ENCODE results near the gene DKC1. TPM values are rescaled to one million over a fixed set of nuclear protein-coding genes. Genes with fewer than 3 reads are reported as not detected.

The DKC1 gene
- total RNA-seq, 2 experiments from 2014 or later = 67.7 to 138 TPM

- no peak for DNase-seq (ENCODE audit: low spot score)
- no peaks in the 10 kb centered on the region for H3K79me2 ChIP-seq (ENCODE audit: insufficient read depth, low read depth, low read length)
- intact Hi-C loops (cut with micrococcal nuclease; ENCODE audit: unreplicated experiment) = no loop called here
- peaks cover 21% of the 10 kb centered on the region for H3K4me1 ChIP-seq (ENCODE audit: insufficient read depth, low read length, poor library complexity, severe bottlenecking)
- ChIA-PET POLR2A (no interaction called here), CTCF (ENCODE audit: unreplicated experiment) (no interaction called here)
- H3K9me2 ChIP-seq (ENCODE audit: insufficient read depth, low read length) = no peaks in the 10 kb centered on the region
- BruUV-seq (replicated peaks) = no TSS peak
- no peaks in the 10 kb centered on the region for H3K36me3 ChIP-seq (ENCODE audit: insufficient read depth, low read length)
- no peak overlapping the region for H3K27ac ChIP-seq (ENCODE audit: low read depth, low read length, poor library complexity, severe bottlenecking)
- H3K4me2 ChIP-seq (ENCODE audit: low read length) = no peak overlapping the region
- no peaks in the 10 kb centered on the region for H3K9me3 ChIP-seq (ENCODE audit: low read length)
- no peaks in the 10 kb centered on the region for H4K20me1 ChIP-seq (ENCODE audit: insufficient read depth, low read length)
- H3K4me3 ChIP-seq (ENCODE audit: low read depth, low read length, poor library complexity, severe bottlenecking) = no peak overlapping the region
- TF ChIP-seq EZH2phosphoT487 (IDR thresholded peaks at IDR 0.05; ENCODE audit: borderline replicate concordance, low read depth, low read length) = no peak
- TF ChIP-seq, protein P1, sequence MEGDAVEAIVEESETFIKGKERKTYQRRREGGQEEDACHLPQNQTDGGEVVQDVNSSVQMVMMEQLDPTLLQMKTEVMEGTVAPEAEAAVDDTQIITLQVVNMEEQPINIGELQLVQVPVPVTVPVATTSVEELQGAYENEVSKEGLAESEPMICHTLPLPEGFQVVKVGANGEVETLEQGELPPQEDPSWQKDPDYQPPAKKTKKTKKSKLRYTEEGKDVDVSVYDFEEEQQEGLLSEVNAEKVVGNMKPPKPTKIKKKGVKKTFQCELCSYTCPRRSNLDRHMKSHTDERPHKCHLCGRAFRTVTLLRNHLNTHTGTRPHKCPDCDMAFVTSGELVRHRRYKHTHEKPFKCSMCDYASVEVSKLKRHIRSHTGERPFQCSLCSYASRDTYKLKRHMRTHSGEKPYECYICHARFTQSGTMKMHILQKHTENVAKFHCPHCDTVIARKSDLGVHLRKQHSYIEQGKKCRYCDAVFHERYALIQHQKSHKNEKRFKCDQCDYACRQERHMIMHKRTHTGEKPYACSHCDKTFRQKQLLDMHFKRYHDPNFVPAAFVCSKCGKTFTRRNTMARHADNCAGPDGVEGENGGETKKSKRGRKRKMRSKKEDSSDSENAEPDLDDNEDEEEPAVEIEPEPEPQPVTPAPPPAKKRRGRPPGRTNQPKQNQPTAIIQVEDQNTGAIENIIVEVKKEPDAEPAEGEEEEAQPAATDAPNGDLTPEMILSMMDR (conservative IDR thresholded peaks at IDR 0.05; ENCODE audit: low read length) = no peak
- H2AFZ ChIP-seq (ENCODE audit: low read length) = no peak overlapping the region
Measured at GRCh38 chrX:154715825-154716224, 46.8 kb upstream of the DKC1 start.

GRCh38 chrX:154717824-154718223, 44.8 kb upstream of the DKC1 start:
- H3K4me2 ChIP-seq (ENCODE audit: low read length) = peak overlapping the region; percentile 35
- ChIA-PET POLR2A (no interaction called here), CTCF (ENCODE audit: unreplicated experiment) (interaction anchor here (0.8 kb wide), 1 partner anchor 12 kb away, joined by 3 read pairs; no protein-coding TSS in a partner anchor)
- H3K79me2 ChIP-seq (ENCODE audit: insufficient read depth, low read depth, low read length) = no peaks in the 10 kb centered on the region
- peak; percentile 52 for DNase-seq (ENCODE audit: low spot score)
- no peaks in the 10 kb centered on the region for H3K36me3 ChIP-seq (ENCODE audit: insufficient read depth, low read length)
- H3K27ac ChIP-seq (ENCODE audit: low read depth, low read length, poor library complexity, severe bottlenecking) = no peak overlapping the region
- H3K9me2 ChIP-seq (ENCODE audit: insufficient read depth, low read length) = no peaks in the 10 kb centered on the region
- H3K9me3 ChIP-seq (ENCODE audit: low read length) = no peaks in the 10 kb centered on the region
- TF ChIP-seq, protein P1 (conservative IDR thresholded peaks at IDR 0.05; ENCODE audit: low read length) = peak; percentile 44
- no peak for TF ChIP-seq EZH2phosphoT487 (IDR thresholded peaks at IDR 0.05; ENCODE audit: borderline replicate concordance, low read depth, low read length)
- no peaks in the 10 kb centered on the region for H4K20me1 ChIP-seq (ENCODE audit: insufficient read depth, low read length)
- BruUV-seq (replicated peaks) = no TSS peak
- intact Hi-C loops (cut with micrococcal nuclease; ENCODE audit: unreplicated experiment) = no loop called here
- H3K4me1 ChIP-seq (ENCODE audit: insufficient read depth, low read length, poor library complexity, severe bottlenecking) = peaks cover 21% of the 10 kb centered on the region
- H3K4me3 ChIP-seq (ENCODE audit: low read depth, low read length, poor library complexity, severe bottlenecking) = no peak overlapping the region
- peak overlapping the region; percentile 73 for H2AFZ ChIP-seq (ENCODE audit: low read length)

- H3K4me1 ChIP-seq (ENCODE audit: insufficient read depth, low read length, poor library complexity, severe bottlenecking) = peaks cover 21% of the 10 kb centered on the region
- TF ChIP-seq EZH2phosphoT487 (IDR thresholded peaks at IDR 0.05; ENCODE audit: borderline replicate concordance, low read depth, low read length) = no peak
- TF ChIP-seq, protein P1 (conservative IDR thresholded peaks at IDR 0.05; ENCODE audit: low read length) = no peak
Measured at GRCh38 chrX:154718616-154719015, 44.0 kb upstream of the DKC1 start.

More at GRCh38 chrX:154718616-154719015, 44.0 kb upstream of the DKC1 start:
- Histone ChIP-seq H3K36me3 (ENCODE audit: insufficient read depth, low read length) (no peaks in the 10 kb centered on the region), H2AFZ (ENCODE audit: low read length) (peak overlapping the region; percentile 73; the same call in 1 of the 2 replicates), H3K9me3 (ENCODE audit: low read length) (no peaks in the 10 kb centered on the region), H4K20me1 (ENCODE audit: insufficient read depth, low read length) (no peaks in the 10 kb centered on the region), H3K4me3 (ENCODE audit: low read depth, low read length, poor library complexity, severe bottlenecking) (no peak overlapping the region), H3K9me2 (ENCODE audit: insufficient read depth, low read length) (no peaks in the 10 kb centered on the region), H3K79me2 (ENCODE audit: insufficient read depth, low read depth, low read length) (no peaks in the 10 kb centered on the region), H3K4me2 (ENCODE audit: low read length) (peak overlapping the region; percentile 35), H3K27ac (ENCODE audit: low read depth, low read length, poor library complexity, severe bottlenecking) (no peak overlapping the region)
- peak; percentile 9 for DNase-seq (ENCODE audit: low spot score)
- CTCF ChIA-PET (ENCODE audit: unreplicated experiment) = no interaction called here
- intact Hi-C loops (cut with micrococcal nuclease; ENCODE audit: unreplicated experiment) = no loop called here
- BruUV-seq (replicated peaks) = no TSS peak
- POLR2A ChIA-PET = no interaction called here

Measured in OCI-LY7 (cell line).